NCI-H524 (cell line): ENCODE data around the gene CTSS.
A peak's percentile ranks its signal among the peaks of the same experiment; 100 is the strongest.
"Not testable (repeated sequence)": the region's sequence is repeated elsewhere in the genome, so short reads cannot be mapped to it uniquely, and the experiment has no call there.

Experiments
- DNase-seq, 2 experiments: peaks; one replicate each; lab custom pipeline; 2025; lab: John Stamatoyannopoulos, UW

Gene CTSS

DNA sequence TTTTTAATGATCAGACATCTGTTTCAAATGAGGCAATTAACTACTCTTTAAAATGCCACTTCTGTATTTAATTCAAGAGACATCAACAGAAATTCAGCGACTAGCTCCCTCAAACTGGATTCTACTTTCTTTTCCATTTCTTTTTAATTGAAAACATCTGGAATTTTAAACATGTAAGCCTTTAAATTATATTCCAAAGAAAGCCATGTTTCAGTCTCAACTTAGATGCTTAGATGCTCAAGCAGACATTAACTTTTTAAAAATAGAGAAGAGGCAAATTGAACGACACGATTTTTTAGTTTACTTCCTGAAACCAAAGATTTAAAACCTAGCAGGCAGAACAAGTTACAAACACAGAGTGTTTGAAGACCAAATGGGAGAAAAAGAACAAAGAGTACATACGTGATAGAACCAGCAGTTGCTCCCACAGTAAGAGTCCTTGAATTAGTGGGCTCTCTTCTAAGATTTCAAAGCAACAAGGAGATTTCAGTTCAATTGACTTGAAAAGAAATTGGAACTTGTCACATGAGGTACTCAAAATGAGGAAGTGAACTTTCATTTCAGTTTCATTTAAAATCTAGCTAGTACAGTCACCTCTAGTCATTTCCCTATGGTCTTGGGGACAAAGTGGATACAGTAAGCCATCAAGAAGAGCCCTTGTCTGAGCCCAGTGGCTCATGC, at the start of gene CTSS:
Gene CTSS, minus strand, starts transcription at position 483 of the 681 bp plus-strand sequence. CDS start 1,015 bp downstream, outside the sequence.
- no peak for DNase-seq

DNA sequence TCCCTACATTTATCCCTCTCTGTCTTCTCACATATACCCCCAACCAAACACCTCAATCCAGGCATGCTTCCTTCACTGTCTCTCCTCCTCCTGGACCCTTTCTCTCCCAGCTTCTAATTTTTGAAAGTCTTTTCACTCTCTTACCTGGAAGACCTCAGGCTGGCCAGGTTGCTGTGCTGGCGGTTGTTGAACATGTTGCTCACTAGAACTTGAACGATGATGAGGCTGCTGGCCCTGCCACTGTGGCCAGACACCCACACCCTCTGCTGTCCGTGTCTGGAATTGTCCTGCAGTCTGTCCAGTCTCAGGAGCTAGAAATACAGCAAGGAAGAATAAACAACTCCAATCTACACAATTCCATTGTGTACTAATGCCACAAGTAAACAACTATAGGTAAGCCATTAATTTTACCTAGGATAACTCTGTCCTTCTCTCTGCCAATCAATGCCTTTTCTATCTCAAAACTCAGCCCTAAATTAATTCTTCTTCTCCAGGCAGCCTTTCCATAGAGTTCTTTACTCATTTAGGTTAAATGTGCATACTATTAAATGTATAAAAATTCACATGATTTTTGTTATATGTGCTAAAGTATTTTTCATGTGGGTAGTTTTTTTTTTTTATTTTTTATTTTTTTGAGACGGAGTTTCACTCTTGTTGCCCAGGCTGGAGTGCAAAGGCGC, 47.6 kb upstream of the CTSS start:
- DNase-seq = peak; percentile 7 to 51

DNA sequence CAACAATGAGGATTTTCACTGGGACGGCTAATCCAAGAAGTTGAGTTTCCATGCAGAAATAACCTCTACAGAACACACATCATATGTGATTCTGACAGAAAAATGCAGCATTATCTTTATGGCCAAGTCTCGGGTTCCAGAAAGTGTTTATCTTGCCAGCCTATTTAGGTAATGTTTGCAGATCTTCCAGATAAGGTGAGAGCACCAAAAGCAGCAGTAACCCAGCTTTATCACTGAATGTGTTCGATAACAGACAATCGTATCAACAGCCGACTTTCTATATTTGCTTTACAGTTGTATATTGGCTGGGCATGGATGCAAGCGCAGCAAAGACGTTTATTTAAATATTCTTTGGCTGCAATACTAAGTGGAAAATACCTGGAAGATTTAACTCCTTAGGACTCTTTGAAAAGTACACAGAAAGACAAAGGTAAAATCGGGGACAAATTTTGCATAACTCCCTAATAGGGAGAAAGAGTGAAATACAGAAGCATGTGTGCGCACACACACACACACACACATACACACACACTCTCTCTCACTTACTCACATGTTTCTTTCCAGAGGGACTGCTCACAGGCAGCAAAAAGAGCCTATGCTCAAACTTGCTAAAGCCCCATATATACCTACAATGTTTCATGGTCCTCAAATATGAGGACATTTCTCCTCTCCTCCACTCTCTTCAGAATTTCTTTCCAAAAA, 45.5 kb upstream of the CTSS start:
- no peak for DNase-seq

- DNase-seq = no peak
Measured at GRCh38 chr1:150809651-150810050, 44.1 kb upstream of the CTSS start.

DNA sequence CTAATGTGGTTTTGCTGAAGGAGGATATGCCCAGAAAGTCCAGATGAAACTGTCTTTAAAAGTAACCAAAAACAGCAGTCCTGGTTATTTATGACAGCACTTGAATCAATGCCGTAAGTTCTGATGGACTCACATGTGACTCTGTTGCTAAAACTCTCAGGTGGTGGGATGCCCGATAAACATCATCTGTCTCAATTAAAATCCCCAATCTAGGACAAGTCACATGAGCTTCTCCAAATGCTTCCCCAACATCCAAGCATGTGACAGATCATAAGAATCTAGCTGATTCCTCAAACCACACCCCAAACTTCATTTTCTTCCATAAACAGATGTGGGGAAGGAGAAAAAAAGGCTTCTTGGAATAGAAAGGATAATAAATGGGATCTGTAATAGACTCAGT, 43.3 kb upstream of the CTSS start:
- no peak for DNase-seq

DNA sequence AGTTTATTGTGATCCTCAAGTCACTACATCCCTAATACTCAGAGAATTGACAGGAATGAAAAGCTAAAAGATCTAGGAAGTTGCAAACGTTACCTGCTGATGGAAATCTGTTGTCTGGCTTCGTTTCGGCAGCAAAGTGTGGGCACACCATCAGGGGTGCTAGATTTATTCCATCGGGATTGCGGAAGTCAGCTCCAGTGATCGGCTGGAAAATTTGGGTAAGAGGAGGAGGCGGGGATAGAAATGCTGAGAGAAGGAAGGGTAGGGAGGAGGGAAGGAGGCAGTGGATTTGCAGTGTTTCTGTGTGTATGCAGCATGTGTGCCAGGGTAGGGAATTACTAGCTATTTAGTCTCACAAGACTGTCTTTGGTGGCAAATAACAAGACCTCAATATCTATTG, 42.5 kb upstream of the CTSS start, which contains the start of gene CTSK:
Gene CTSK, minus strand, starts transcription at position 140 of the 400 bp plus-strand sequence. CDS start 1,455 bp downstream, outside the sequence.
- no peak for DNase-seq

DNA sequence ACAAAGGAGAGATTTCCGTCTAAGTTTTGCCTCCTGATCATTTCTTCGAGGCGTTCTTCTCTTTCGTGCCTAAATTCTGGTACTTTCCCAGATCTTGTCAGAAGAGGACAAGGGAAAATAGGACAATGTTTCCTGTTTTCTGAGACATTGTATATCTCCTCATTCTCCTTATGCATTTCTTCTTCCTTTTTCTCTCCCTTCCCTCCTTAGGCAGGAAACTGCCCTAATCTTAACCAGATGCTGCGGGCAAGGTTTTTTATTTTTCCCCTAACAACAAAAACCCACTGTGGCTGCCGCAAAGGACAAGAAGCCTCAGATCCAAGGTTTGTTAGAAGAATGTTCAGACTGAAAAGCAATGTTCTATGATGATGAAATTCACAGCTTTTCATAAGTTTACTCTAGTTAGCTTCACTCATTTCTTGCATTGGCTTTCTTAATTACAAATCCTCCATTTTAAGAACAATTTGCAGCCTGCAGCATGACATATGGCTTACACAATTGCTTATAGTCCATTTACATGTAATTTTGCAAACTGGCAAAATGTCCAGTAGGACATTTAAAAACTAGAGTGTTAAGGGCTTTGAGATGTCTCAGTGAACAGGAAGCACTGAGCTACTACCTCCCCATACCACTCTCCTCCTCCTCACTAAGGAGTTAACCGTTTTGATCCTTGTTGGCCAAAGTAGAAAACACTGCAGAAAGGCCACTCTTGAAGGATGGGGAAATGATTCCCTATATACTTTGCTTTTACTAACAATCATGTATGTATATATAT, 41.9 kb upstream of the CTSS start:
- no peak for DNase-seq

GRCh38 chr1:150805899-150806298, 40.3 kb upstream of the CTSS start:
- no peak for DNase-seq

GRCh38 chr1:150804671-150805070, 39.1 kb upstream of the CTSS start:
- no peak for DNase-seq

DNA sequence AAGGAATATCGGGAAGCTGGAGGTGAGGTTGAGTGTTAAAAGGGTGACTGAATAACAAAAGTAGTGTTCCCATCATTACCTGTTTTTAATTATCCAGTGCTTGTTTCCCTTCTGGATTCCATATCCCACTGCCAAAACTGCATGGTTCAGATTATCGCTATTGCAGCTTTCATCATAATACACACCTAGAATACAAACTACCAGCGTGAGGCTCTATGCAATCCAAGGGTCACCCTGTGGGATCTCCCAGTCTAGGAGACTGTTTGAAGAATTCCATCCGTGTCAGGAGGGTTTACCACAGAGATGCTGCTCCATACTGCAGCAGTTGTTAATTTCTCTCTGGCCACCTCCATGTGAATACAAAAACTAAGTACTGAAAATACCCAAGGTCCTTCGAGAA, 33.5 kb upstream of the CTSS start:
- DNase-seq = no peak

DNA sequence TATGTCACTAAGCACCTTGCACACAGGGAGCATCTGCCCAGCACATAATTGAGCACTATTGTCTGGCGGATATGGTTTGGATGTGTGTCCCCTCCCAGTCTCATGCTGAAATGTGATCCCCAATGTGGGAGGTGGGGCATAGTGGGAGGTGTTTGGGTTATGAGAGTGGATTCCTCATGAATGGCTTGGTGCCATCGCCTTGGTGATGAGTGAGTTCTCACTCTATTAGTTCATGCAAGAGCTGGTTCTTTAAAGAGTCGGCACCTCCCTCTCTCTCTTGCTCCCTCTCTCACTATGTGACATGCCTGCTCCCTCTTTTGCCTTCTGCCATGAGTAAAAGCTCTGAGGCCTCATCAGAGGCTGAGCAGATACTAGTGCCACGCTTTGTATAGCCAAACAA, 32.9 kb upstream of the CTSS start:
- peak; percentile 51 to 87 for DNase-seq

DNA sequence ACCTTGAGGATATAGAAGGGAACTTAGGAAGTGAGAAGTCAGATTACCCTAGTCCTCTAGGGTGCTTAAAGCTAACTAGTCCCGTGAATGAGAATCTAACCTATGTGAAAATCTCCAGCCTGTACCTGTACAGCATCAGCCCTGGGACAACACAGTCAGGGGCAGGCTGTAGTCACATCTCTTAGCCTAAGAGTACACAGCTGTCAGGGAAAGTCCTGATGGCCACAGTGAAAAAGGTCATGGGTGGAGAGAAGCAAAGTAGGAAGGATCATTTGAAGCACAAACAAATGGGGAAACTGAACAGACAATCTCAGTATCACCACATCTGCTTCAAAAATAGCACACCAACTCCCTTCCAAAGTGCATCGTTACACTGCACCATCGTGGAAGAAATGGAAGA, 30.8 kb upstream of the CTSS start:
- DNase-seq = no peak

GRCh38 chr1:150793778-150794177, 28.2 kb upstream of the CTSS start:
- not testable (repeated sequence) for DNase-seq

- no peak for DNase-seq
Measured at GRCh38 chr1:150793221-150793620, 27.6 kb upstream of the CTSS start.

DNA sequence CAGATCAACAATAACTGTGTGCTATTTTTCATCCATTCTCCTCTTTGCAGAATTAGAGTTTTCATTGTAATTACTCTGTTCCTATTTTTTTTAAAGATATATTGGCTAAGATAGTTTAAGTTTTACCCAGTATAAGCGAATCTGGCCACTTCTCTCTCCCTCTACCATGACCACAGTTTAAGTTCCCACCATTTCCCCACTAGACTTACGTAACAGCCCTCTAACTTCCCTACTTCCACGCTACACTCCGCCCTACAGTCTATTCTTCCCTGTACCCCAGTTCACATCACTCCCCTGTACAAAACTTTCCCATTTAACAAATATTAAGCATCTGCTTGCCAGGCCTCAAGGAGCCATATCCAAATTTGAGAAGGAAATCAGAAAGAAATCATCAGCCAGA, 26.0 kb upstream of the CTSS start:
- no peak for DNase-seq

- no peak for DNase-seq
Measured at GRCh38 chr1:150789396-150789795, 23.8 kb upstream of the CTSS start.

GRCh38 chr1:150788946-150789345, 23.4 kb upstream of the CTSS start:
- DNase-seq = no peak

DNA sequence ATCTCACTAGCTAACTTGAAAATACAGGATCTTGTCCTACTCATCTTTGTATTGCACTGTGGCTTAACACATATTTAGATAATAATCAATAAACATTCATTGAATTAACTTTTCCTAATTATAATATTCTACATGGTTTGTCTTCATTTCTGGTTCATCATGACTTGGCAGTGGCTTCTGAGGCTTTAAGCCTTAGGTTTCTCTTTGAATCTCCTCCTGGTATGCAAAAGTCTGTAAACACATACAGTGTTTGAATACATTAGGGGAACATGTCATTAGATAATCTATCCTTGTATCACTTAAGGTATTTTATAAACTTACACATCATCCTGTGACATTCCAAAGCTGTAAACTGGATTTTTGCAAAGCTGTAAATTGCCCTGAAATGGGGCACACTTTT, 21.9 kb upstream of the CTSS start:
- DNase-seq = no peak

GRCh38 chr1:150780510-150780909, 14.9 kb upstream of the CTSS start:
- DNase-seq = no peak

DNA sequence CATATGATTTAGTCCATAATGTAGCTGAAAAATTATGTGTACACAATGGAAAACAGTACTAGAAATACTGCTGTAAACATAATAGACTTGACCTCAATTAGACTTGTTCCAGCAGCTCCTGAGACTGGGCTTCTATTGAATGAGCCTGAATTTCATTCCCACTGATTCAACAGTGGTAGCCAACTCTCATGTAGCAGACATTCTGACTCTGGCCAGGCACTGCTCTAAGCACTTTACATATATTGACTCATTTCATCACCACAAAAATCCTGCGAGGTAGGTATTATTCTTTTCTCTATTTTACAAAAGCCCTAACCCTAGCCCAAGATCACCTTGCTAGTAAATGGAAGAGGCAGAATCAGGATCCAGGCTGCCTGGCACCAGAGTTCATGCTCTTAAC, 12.8 kb upstream of the CTSS start:
- no peak for DNase-seq

DNA sequence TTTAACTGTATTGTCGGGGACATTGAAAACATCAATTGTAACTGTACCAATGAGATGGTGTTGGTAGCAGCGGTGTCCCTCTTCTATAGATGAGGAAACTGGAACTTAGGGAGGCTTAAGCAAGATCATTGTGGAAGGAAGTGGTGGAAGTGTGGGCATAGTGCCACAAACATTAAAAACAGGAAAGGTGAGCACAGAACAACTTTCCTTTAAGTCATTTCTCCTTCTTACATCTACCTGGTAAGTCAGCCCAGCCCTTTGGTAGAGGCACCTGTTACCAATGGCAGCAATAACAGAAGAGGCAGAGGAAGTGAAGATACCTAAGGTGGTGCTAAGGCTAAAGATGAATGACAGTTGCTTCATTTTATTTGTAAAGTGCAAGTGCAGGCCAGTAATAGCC, 12.0 kb upstream of the CTSS start:
- no peak for DNase-seq

DNA sequence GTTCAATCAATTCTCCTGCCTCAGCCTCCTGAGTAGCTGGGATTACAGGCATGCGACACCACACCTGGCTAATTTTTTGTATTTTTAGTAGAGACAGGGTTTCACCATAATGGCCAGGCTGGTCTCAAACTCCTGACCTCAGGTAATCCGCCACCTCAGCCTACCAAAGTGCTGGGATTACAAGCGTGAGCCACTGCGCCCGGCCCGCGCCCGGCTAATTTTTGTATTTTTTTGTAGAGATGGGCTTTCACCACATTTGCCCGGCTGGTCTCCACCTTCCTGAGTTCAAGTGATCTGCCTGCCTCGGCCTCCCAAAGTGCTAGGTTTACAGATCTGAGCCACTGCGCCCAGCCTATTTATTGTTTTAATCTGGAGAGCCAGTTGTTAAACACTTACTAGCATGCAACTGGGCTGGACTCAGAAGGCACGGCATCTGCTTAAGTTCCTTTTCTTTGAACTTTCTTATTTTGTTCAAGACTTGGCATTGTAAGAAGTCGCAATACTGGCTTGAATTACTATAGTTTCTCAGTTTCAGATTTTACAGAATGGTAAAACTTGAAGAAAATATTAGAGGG, 10.4 kb upstream of the CTSS start:
- not testable (repeated sequence) for DNase-seq
